HL-60 (cell line): Measurements from ENCODE around the gene POLDIP3.

Source experiments
- POLR2AphosphoS5 ChIP-seq: IDR thresholded peaks from 2 replicates; pipeline ENCODE4 v1.6.1; 2012; ENCODE audit warnings: low read depth
- SPI1 ChIP-seq: IDR thresholded peaks from 2 replicates; pipeline ENCODE4 v1.6.1; 2012; ENCODE audit warnings: low read depth, mild to moderate bottlenecking, borderline replicate concordance
- TF ChIP-seq, protein P1 (sequence below): IDR thresholded peaks from one replicate; pipeline ENCODE4 v1.5.1; 2011; ENCODE audit warnings: low read length, control low read depth, inconsistent platforms; ENCODE audit not compliant: insufficient read depth
- TF ChIP-seq, protein P2 (sequence below): IDR thresholded peaks from 2 replicates; pipeline ENCODE4 v1.6.1; 2012; ENCODE audit warnings: low read depth; ENCODE audit not compliant: insufficient replicate concordance

DNA sequence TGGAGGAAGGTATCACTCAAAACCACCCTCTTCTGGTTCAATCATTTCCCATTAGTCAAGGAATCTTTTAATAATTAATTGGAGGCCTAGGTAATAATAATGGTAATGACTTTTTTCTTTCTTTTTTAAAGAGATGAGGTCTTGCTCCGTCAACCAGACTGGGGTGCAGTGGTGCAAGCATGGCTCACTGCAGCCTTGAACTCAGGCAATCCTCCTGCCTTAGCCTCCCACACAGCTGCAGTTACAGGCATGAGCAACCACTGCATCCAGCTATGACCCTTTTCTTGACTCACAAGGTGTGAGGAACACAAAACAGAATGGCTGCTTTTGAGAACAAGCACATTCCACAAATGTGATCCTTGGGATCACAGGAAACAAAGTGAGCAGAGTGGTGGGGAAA lies 3.6 kb downstream of the POLDIP3 start:
- TF ChIP-seq, protein P1, sequence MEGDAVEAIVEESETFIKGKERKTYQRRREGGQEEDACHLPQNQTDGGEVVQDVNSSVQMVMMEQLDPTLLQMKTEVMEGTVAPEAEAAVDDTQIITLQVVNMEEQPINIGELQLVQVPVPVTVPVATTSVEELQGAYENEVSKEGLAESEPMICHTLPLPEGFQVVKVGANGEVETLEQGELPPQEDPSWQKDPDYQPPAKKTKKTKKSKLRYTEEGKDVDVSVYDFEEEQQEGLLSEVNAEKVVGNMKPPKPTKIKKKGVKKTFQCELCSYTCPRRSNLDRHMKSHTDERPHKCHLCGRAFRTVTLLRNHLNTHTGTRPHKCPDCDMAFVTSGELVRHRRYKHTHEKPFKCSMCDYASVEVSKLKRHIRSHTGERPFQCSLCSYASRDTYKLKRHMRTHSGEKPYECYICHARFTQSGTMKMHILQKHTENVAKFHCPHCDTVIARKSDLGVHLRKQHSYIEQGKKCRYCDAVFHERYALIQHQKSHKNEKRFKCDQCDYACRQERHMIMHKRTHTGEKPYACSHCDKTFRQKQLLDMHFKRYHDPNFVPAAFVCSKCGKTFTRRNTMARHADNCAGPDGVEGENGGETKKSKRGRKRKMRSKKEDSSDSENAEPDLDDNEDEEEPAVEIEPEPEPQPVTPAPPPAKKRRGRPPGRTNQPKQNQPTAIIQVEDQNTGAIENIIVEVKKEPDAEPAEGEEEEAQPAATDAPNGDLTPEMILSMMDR: no peak
- no peak for TF ChIP-seq SPI1
- TF ChIP-seq, protein P2, sequence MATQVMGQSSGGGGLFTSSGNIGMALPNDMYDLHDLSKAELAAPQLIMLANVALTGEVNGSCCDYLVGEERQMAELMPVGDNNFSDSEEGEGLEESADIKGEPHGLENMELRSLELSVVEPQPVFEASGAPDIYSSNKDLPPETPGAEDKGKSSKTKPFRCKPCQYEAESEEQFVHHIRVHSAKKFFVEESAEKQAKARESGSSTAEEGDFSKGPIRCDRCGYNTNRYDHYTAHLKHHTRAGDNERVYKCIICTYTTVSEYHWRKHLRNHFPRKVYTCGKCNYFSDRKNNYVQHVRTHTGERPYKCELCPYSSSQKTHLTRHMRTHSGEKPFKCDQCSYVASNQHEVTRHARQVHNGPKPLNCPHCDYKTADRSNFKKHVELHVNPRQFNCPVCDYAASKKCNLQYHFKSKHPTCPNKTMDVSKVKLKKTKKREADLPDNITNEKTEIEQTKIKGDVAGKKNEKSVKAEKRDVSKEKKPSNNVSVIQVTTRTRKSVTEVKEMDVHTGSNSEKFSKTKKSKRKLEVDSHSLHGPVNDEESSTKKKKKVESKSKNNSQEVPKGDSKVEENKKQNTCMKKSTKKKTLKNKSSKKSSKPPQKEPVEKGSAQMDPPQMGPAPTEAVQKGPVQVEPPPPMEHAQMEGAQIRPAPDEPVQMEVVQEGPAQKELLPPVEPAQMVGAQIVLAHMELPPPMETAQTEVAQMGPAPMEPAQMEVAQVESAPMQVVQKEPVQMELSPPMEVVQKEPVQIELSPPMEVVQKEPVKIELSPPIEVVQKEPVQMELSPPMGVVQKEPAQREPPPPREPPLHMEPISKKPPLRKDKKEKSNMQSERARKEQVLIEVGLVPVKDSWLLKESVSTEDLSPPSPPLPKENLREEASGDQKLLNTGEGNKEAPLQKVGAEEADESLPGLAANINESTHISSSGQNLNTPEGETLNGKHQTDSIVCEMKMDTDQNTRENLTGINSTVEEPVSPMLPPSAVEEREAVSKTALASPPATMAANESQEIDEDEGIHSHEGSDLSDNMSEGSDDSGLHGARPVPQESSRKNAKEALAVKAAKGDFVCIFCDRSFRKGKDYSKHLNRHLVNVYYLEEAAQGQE: no peak
- no peak for TF ChIP-seq POLR2AphosphoS5
